PC-3 (cell line): ENCODE data around the gene CDC27. TPM values are rescaled to one million over a fixed set of nuclear protein-coding genes. Genes with fewer than 3 reads are reported as not detected.
A peak's percentile ranks its signal among the peaks of the same experiment; 100 is the strongest.
"Not testable (repeated sequence)": the region's sequence is repeated elsewhere in the genome, so short reads cannot be mapped to it uniquely, and the experiment has no call there.

Experiments
- ATAC-seq: fragments of 200-7000 bp; cut with Tn5 transposase; 2 replicates; pipeline ENCODE4 v1.9.1; 2020; ENCODE audit warnings: mild to moderate bottlenecking, moderate library complexity
- BruUV-seq: library from RNA; stranded (reverse); fragments of 400-500 nt; replicated peaks from 2 replicates; lab custom pipeline; 2021; lab: Mats Ljungman, UMichigan
- CTCF ChIA-PET: fragments of 300-600 bp; sonication (Branson Sonifier 250); formaldehyde crosslinking; loops from one replicate; lab custom pipeline; 2022; ENCODE audit warnings: antibody characterized with exemption; lab: Charles Lee
- POLR2A ChIA-PET: fragments of 300-600 bp; sonication (Branson Sonifier 250); formaldehyde crosslinking; loops from one replicate; lab custom pipeline; 2022; ENCODE audit warnings: antibody characterized with exemption; ENCODE audit not compliant: unreplicated experiment; lab: Charles Lee
- DNase-seq: peaks from one replicate; pipeline ENCODE4 v3.0.0-alpha.2; 2015
- H2AFZ ChIP-seq: fragments of 300-600 bp; sonication (generic); 2 replicates; pipeline ENCODE4 v1.6.0; 2016; ENCODE audit warnings: antibody characterized with exemption, low read length
- H3F3A ChIP-seq: fragments of 300-600 bp; sonication (generic); one replicate; pipeline ENCODE4 v1.6.0; 2017; ENCODE audit warnings: antibody characterized with exemption, low read length, control low read depth, mild to moderate bottlenecking; ENCODE audit not compliant: unreplicated experiment
- H3K27ac ChIP-seq: fragments of 300-600 bp; sonication (generic); 2 replicates; pipeline ENCODE4 v1.5.1; 2016; ENCODE audit warnings: mild to moderate bottlenecking, low read length
- H3K27me3 ChIP-seq: fragments of 300-600 bp; sonication (generic); 2 replicates; pipeline ENCODE4 v1.6.1; 2016; ENCODE audit warnings: low read length, mixed read lengths
- H3K36me3 ChIP-seq: fragments of 300-600 bp; sonication (generic); 2 replicates; pipeline ENCODE4 v1.6.1; 2016; ENCODE audit warnings: low read depth, mixed run types, low read length, mixed read lengths
- H3K4me1 ChIP-seq: fragments of 300-600 bp; sonication (generic); 2 replicates; pipeline ENCODE4 v1.5.1; 2016; ENCODE audit warnings: low read length; ENCODE audit not compliant: insufficient read depth
- H3K4me2 ChIP-seq: fragments of 300-600 bp; sonication (generic); 2 replicates; pipeline ENCODE4 v1.6.0; 2016; ENCODE audit warnings: low read length
- H3K4me3 ChIP-seq: fragments of 300-600 bp; sonication (generic); 2 replicates; pipeline ENCODE4 v1.5.1; 2016; ENCODE audit warnings: mild to moderate bottlenecking, low read length, mixed read lengths
- H3K79me2 ChIP-seq: fragments of 300-600 bp; sonication (generic); 2 replicates; pipeline ENCODE4 v1.6.1; 2017; ENCODE audit warnings: low read length, mixed read lengths
- H3K9ac ChIP-seq: fragments of 300-600 bp; sonication (generic); 2 replicates; pipeline ENCODE4 v1.6.0; 2016; ENCODE audit warnings: mild to moderate bottlenecking, low read length
- H3K9me2 ChIP-seq: fragments of 300-600 bp; sonication (generic); replicated peaks from 2 replicates; pipeline ENCODE4 v1.6.1; 2016; ENCODE audit warnings: mixed run types, low read length, mixed read lengths
- H3K9me3 ChIP-seq: fragments of 300-600 bp; sonication (generic); 2 replicates; pipeline ENCODE4 v1.6.1; 2016; ENCODE audit warnings: low read length, mixed read lengths
- H4K20me1 ChIP-seq: fragments of 300-600 bp; sonication (generic); 2 replicates; pipeline ENCODE4 v1.6.1; 2016; ENCODE audit warnings: low read length, mixed read lengths
- CTCF ChIP-seq: fragments of 300-600 bp; sonication (generic); conservative IDR thresholded peaks from 2 replicates; pipeline ENCODE4 v1.5.1; 2017; ENCODE audit warnings: antibody characterized with exemption, low read depth, mild to moderate bottlenecking, low read length
- EZH2 ChIP-seq: fragments of 300-600 bp; sonication (generic); IDR thresholded peaks from one replicate; pipeline ENCODE4 v1.6.1; 2017; ENCODE audit warnings: antibody characterized with exemption, mild to moderate bottlenecking, low read length; ENCODE audit not compliant: unreplicated experiment
- EZH2phosphoT487 ChIP-seq: fragments of 300-600 bp; sonication (generic); IDR thresholded peaks from 2 replicates; pipeline ENCODE4 v1.6.1; 2018; ENCODE audit warnings: mild to moderate bottlenecking, antibody characterized with exemption, low read length, borderline replicate concordance
- intact Hi-C: fragments of 100-400 bp; cut with micrococcal nuclease; formaldehyde crosslinking; loops from 2 replicates; pipeline ENCODE4 v1.9.0; 2023
- total RNA-seq: library from RNA; depleted of rRNA; stranded (reverse); fragments of >200 nt; gene quantifications from 2 replicates; pipeline ENCODE4 v1.2.3, GENCODE V29; 2014

CDC27 gene
- total RNA-seq, 1 experiment from 2014 or later = 167 TPM

- H3K9me2 ChIP-seq = no peaks in the 10 kb centered on the region
- peak; percentile 100 for ATAC-seq
- 0 out of 2 replicates have a peak, but pooled peaks cover 5% of the 10 kb centered on the region for H3K79me2 ChIP-seq
- peaks cover 13% of the 10 kb centered on the region for H3K4me1 ChIP-seq
- TF ChIP-seq EZH2phosphoT487 (no peak), CTCF (no peak), EZH2 (no peak)
- CTCF ChIA-PET = no interaction called here
- H3K27me3 ChIP-seq = no peaks in the 10 kb centered on the region
- DNase-seq = peak; percentile 82
- no peaks in the 10 kb centered on the region for H3K36me3 ChIP-seq
- H3K27ac ChIP-seq = 0 out of 2 replicates have a peak overlapping the region, but pooled peaks have one; percentile 26
- H2AFZ ChIP-seq = 0 out of 2 replicates have a peak overlapping the region, but pooled peaks have one; percentile 49
- no peaks in the 10 kb centered on the region for H4K20me1 ChIP-seq
- no peaks in the 10 kb centered on the region for H3F3A ChIP-seq
- no peak overlapping the region for H3K9ac ChIP-seq
- H3K4me2 ChIP-seq = peak overlapping the region; percentile 72
- no TSS peak for BruUV-seq
- intact Hi-C loops = no loop called here
- 0 out of 2 replicates have a peak overlapping the region, but pooled peaks have one; percentile 34 for H3K4me3 ChIP-seq
- no peaks in the 10 kb centered on the region for H3K9me3 ChIP-seq
- POLR2A ChIA-PET = interaction anchor here (0.5 to 0.6 kb wide), 2 partner anchors 10 to 19 kb away, joined by 4 to 7 read pairs; no protein-coding TSS in a partner anchor
Measured at GRCh38 chr17:47077576-47077975, 111.5 kb downstream of the CDC27 start.

GRCh38 chr17:47076171-47076570 lies 112.9 kb downstream of the CDC27 start:
- Histone ChIP-seq H2AFZ (no peak overlapping the region), H3K36me3 (no peaks in the 10 kb centered on the region), H3K27me3 (no peaks in the 10 kb centered on the region), H3K27ac (no peak overlapping the region), H3K4me1 (peaks cover 16% of the 10 kb centered on the region), H3K4me2 (no peak overlapping the region), H3K9me3 (no peaks in the 10 kb centered on the region), H4K20me1 (no peaks in the 10 kb centered on the region), H3F3A (no peaks in the 10 kb centered on the region), H3K4me3 (no peak overlapping the region), H3K79me2 (0 out of 2 replicates have a peak, but pooled peaks cover 5% of the 10 kb centered on the region), H3K9ac (no peak overlapping the region), H3K9me2 (no peaks in the 10 kb centered on the region)
- ATAC-seq (no peak), DNase-seq (no peak)
- ChIA-PET CTCF (no interaction called here), POLR2A (no interaction called here)
- BruUV-seq = no TSS peak
- intact Hi-C loops = no loop called here
- TF ChIP-seq EZH2phosphoT487 = no peak
- no peak for TF ChIP-seq CTCF
- TF ChIP-seq EZH2 = no peak

- H3K4me2 ChIP-seq, BruUV-seq, H3F3A ChIP-seq, H4K20me1 ChIP-seq, ATAC-seq, H3K9me2 ChIP-seq, H3K4me3 ChIP-seq, intact Hi-C loops, H3K79me2 ChIP-seq, H2AFZ ChIP-seq, H3K27me3 ChIP-seq, CTCF ChIA-PET, DNase-seq, H3K9me3 ChIP-seq, POLR2A ChIA-PET, H3K27ac ChIP-seq, H3K36me3 ChIP-seq, H3K9ac ChIP-seq: not testable (repeated sequence)
- H3K4me1 ChIP-seq = peaks cover 33% of the 10 kb centered on the region
Measured at GRCh38 chr17:47074361-47074760, 114.7 kb downstream of the CDC27 start.

GRCh38 chr17:47073629-47074028 lies 115.5 kb downstream of the CDC27 start:
- DNase-seq, BruUV-seq, H3K9me2 ChIP-seq, H3K36me3 ChIP-seq, CTCF ChIA-PET, H3K4me2 ChIP-seq, H3K27ac ChIP-seq, H3K79me2 ChIP-seq, H3K27me3 ChIP-seq, H3K4me3 ChIP-seq, H2AFZ ChIP-seq, H3K9me3 ChIP-seq, H3F3A ChIP-seq, H4K20me1 ChIP-seq, H3K9ac ChIP-seq, POLR2A ChIA-PET, intact Hi-C loops, ATAC-seq: not testable (repeated sequence)
- H3K4me1 ChIP-seq = peaks cover 33% of the 10 kb centered on the region
